VCaP (cell line): ENCODE data around the gene HAUS3.

Experiments
- H3K27ac ChIP-seq: fragments of 450-650 bp; 2 replicates; pipeline ENCODE4 v1.5.1; 2017
- TF ChIP-seq, protein P1 (sequence below): fragments of 450-650 bp; conservative IDR thresholded peaks from 2 replicates; pipeline ENCODE4 v1.5.1; 2017; ENCODE audit warnings: mild to moderate bottlenecking, moderate library complexity

Gene HAUS3

DNA sequence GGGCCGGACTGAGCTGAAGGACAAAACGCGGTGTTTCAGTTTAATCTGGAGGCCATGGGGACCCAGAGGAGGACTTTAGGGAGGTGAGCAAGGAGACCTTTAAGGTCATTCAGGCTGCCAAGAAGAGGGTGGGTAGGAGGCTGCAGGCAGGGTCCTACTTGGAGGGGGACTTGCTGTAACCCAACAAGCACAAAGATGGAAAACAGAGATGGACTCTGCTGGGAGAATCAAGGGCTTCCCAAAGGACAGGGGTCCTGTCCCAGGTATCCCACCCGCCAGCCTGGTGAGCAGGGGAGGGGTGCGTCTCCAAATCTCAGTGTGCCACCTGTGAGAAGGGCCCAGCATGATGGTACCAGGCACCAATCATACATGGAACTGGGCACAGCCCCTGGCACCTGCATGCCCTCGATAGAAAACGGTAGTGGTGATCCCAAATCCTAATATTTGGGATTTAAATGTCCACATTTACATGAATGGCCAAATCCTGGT is 3.9 kb upstream of the HAUS3 start:
- H3K27ac ChIP-seq = no peak overlapping the region
- TF ChIP-seq, protein P1, sequence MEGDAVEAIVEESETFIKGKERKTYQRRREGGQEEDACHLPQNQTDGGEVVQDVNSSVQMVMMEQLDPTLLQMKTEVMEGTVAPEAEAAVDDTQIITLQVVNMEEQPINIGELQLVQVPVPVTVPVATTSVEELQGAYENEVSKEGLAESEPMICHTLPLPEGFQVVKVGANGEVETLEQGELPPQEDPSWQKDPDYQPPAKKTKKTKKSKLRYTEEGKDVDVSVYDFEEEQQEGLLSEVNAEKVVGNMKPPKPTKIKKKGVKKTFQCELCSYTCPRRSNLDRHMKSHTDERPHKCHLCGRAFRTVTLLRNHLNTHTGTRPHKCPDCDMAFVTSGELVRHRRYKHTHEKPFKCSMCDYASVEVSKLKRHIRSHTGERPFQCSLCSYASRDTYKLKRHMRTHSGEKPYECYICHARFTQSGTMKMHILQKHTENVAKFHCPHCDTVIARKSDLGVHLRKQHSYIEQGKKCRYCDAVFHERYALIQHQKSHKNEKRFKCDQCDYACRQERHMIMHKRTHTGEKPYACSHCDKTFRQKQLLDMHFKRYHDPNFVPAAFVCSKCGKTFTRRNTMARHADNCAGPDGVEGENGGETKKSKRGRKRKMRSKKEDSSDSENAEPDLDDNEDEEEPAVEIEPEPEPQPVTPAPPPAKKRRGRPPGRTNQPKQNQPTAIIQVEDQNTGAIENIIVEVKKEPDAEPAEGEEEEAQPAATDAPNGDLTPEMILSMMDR = no peak

- H3K27ac ChIP-seq = peak overlapping the region; percentile 32; the same call in 1 of the 2 replicates
Observed at GRCh38 chr4:2245057-2245786, 3.3 kb upstream of the HAUS3 start.

DNA sequence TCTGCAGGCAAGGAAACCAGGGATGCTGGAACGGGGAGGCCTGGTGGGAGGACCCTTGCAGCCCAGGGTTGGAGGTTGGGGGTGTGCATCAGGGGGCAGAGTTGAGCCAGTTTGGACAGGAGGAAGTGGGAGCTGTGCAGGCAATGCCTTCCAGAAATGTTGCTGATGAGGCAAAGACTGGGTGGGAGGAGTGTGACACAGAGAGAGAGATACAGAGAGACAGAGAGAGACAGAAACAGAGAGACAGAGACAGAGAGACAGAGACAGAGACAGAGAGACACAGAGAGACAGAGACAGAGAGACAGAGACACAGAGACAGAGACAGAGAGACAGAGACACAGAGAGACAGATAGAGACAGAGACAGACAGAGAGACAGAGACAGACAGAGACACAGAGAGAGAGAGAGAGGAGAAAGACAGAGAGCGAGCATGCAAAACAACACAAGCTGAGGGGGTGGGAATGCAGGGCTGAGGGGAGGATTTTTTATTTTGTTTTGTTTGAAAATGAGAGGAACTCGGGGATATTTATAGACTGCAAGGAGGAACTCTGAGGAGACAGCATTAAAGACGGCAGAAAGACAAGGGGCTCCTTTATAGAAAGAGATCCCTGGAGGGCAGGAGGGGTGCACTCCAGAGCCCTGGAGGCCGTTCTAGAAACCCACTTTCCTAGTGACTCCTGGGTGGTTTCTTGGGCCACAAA is 1.9 kb upstream of the HAUS3 start:
- TF ChIP-seq, protein P1 = no peak
- 0 out of 2 replicates have a peak overlapping the region, but pooled peaks have one; percentile 32 for H3K27ac ChIP-seq

More at GRCh38 chr4:2245057-2245786, 3.3 kb upstream of the HAUS3 start:
- TF ChIP-seq, protein P1 = no peak

DNA sequence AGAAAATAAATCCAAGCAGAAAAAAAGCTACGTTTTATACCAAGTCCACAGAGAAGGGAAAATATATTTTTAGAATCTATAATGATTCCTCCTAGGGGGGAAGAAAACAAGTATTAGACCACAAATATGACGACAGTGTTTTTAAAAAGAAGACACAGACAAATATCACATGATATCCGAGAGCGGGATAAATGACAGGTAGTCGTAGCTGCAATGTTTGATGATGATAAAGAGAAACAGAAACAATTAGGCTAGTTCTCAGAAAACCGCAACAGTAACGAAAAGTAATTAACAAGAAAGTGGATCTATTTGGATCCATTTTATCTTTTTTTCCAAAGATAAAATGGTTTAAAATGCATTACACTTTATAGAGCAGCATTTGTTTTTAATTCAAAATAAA is 918 bp downstream of the HAUS3 start:
- TF ChIP-seq, protein P1 = no peak
- H3K27ac ChIP-seq = peak overlapping the region; percentile 85

DNA sequence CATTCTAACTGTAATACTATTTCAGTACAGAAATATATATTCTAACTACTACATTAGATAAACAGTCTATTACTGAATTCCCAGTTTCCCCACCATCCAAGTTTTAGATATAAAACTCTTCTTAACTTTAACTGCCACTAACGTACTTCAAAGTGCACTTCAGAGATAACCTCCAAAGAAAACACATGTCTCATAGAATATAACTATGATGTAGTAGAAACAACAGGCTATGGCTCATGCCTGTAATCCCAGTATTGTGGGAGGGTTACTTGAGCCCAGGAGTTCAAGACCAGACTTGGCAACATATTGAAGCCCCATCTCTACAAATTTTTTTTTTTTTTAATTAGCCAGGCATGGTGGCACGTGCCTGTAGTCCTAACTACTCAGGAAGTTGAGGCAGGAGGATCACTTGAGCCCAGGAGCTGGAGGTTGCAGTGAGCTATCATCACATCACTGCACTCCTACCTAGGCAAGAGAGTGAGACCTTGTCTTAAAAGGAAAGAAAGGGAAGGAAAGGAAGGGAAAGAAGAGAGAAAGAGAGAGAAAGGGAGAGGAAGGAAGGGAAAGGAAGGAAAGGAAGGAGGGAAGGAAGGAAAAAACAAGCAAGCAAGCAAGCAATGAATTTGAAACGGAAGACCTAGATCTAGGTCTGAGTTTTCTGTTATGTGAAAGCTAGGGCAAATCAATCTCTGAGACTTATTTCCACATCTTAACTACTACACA is 4.8 kb downstream of the HAUS3 start:
- TF ChIP-seq, protein P1 = no peak
- peak overlapping the region; percentile 31; the same call in 1 of the 2 replicates for H3K27ac ChIP-seq

GRCh38 chr4:2231082-2231481 is 10.8 kb downstream of the HAUS3 start:
- TF ChIP-seq, protein P1 = no peak
- H3K27ac ChIP-seq = no peak overlapping the region

DNA sequence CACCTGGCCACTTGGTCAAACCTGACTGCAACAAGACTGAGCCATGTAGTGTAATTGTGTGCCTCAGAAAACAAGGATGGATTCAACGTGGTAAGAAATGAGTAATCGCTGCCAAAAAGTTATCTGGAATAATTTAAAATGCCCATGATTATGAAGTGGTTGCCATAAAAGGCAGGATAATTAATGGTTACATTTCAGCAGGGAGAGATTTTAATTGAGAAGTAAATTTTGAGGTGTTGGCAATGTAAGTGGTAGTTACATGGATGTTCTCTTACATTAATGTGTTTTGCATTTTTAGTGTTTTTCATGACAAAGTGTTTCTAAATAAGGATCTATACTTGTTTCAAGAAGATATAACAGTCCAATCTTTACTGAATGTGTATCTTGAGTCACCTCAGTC is 15.7 kb downstream of the HAUS3 start:
- no peak overlapping the region for H3K27ac ChIP-seq
- TF ChIP-seq, protein P1 = no peak
